ENCODE results near the gene BHLHE23.

The BHLHE23 gene

GRCh38 chr20:63016514-63017075 lies 9.8 kb upstream of the BHLHE23 start:
- TF ChIP-seq EGR1 (IDR thresholded peaks at IDR 0.05) (no peak), TCF12 (IDR thresholded peaks at IDR 0.05; ENCODE audit: low read depth) (no peak), MAX (IDR thresholded peaks at IDR 0.05) (0 out of 2 replicates have a peak, but pooled peaks have one; percentile 22)

GRCh38 chr20:63015662-63016361 lies 9.0 kb upstream of the BHLHE23 start:
- TF ChIP-seq TCF12 (IDR thresholded peaks at IDR 0.05; ENCODE audit: low read depth): no peak
- TF ChIP-seq EGR1 (IDR thresholded peaks at IDR 0.05): no peak

DNA sequence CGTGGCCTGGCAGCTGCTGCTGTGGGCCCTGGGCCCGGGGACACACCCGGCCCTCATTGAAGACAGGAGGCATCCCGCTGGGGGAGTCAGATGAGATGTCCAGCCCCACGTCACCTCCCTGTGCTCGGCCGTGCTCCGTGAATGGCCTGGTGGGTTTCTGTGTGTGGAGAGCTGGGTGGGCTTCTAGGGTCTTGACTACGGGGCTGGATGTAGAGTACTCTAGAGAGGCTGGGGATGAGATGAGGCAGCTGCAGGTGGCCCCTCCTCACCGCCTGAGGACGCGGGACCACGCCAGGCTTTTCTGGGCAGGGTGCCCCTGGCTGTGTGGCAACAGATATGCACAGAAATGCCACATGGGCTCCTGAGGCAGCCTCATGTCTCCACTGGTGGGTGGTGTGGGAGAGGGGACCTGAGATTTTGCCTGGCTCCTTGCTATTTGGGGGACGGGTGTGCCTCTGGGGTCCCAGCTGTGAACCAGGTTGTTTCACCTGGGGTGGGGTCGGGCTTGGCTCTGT lies 8.4 kb upstream of the BHLHE23 start:
- TF ChIP-seq RAD21 (IDR thresholded peaks at IDR 0.05; ENCODE audit: low read depth) (no peak), TCF12 (IDR thresholded peaks at IDR 0.05; ENCODE audit: low read depth) (no peak), TEAD4 (IDR thresholded peaks at IDR 0.05) (no peak), NFIC (IDR thresholded peaks at IDR 0.05) (no peak), EGR1 (IDR thresholded peaks at IDR 0.05) (no peak), ZBTB7A (IDR thresholded peaks at IDR 0.05; ENCODE audit: low read depth) (no peak), FOXM1 (IDR thresholded peaks at IDR 0.05; ENCODE audit: borderline replicate concordance, low read depth) (no peak)

- TF ChIP-seq CREB1 (IDR thresholded peaks at IDR 0.05; ENCODE audit: low read depth): no peak
- no peak for TF ChIP-seq REST (IDR thresholded peaks at IDR 0.05; ENCODE audit: low read depth)
- no peak for TF ChIP-seq RAD21 (IDR thresholded peaks at IDR 0.05; ENCODE audit: low read depth)
- no peak for TF ChIP-seq TAF1 (IDR thresholded peaks at IDR 0.05; ENCODE audit: low read depth)
- no peak for TF ChIP-seq TCF12 (IDR thresholded peaks at IDR 0.05; ENCODE audit: low read depth)
- TF ChIP-seq EGR1 (IDR thresholded peaks at IDR 0.05): no peak
- TF ChIP-seq, protein P1, sequence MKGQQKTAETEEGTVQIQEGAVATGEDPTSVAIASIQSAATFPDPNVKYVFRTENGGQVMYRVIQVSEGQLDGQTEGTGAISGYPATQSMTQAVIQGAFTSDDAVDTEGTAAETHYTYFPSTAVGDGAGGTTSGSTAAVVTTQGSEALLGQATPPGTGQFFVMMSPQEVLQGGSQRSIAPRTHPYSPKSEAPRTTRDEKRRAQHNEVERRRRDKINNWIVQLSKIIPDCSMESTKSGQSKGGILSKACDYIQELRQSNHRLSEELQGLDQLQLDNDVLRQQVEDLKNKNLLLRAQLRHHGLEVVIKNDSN (IDR thresholded peaks at IDR 0.05): no peak
- no peak for TF ChIP-seq NFIC (IDR thresholded peaks at IDR 0.05)
- TF ChIP-seq TEAD4 (IDR thresholded peaks at IDR 0.05): no peak
- TF ChIP-seq EP300 (IDR thresholded peaks at IDR 0.05; ENCODE audit: borderline replicate concordance): no peak
- no peak for TF ChIP-seq YY1 (IDR thresholded peaks at IDR 0.05; ENCODE audit: low read depth)
- TF ChIP-seq ZBTB7A (IDR thresholded peaks at IDR 0.05; ENCODE audit: low read depth): no peak
- no peak for TF ChIP-seq CEBPB (IDR thresholded peaks at IDR 0.05)
- TF ChIP-seq MAX (IDR thresholded peaks at IDR 0.05): no peak
- no peak for TF ChIP-seq FOXM1 (IDR thresholded peaks at IDR 0.05; ENCODE audit: borderline replicate concordance, low read depth)
Measured at GRCh38 chr20:63014710-63015109, 7.9 kb upstream of the BHLHE23 start.

DNA sequence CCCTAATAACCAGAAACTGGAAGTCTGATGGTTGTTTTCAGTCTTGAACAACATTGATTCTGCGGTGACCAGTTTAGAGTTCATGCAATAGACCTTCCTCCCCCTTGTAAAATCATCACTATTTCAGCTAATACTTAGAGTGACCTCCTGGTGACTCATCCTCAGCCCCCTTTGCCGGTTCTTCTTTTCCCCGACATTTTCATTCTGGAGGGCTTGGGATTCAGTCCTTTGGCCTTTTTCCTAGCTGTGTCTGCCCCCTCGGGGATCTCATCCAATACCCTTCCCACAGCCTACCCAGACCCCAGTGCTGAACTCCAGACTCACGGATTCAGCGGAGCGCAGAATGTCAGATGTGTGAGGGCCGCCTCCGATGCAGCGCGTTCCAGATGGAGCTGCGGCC lies 7.5 kb upstream of the BHLHE23 start:
- TF ChIP-seq NFIC (IDR thresholded peaks at IDR 0.05) (no peak), FOXM1 (IDR thresholded peaks at IDR 0.05; ENCODE audit: borderline replicate concordance, low read depth) (no peak)

DNA sequence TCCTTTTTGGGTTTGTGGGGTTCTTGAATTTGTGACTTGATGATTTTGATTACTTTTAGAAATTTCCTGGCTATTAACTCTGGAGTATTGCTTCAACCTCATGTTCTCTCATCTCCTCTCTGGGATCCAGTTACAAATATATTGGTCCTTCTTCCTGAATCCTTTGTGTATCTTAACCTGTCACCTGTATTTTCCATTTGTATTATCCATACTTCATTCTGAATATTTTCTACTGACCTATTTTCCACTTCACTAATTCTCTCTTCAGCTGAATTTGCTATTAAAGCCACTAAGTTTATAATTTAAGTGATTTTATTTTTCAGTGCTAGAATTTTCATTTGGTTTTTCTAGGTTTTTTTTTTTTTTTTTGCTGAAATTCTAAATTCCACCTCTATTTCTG lies 6.4 kb upstream of the BHLHE23 start:
- TF ChIP-seq CEBPB (IDR thresholded peaks at IDR 0.05) (no peak), YY1 (IDR thresholded peaks at IDR 0.05; ENCODE audit: low read depth) (no peak), CREB1 (IDR thresholded peaks at IDR 0.05; ENCODE audit: low read depth) (no peak), ZBTB7A (IDR thresholded peaks at IDR 0.05; ENCODE audit: low read depth) (no peak), RAD21 (IDR thresholded peaks at IDR 0.05; ENCODE audit: low read depth) (no peak), EGR1 (IDR thresholded peaks at IDR 0.05) (no peak), REST (IDR thresholded peaks at IDR 0.05; ENCODE audit: low read depth) (no peak), FOXM1 (IDR thresholded peaks at IDR 0.05; ENCODE audit: borderline replicate concordance, low read depth) (no peak), MAX (IDR thresholded peaks at IDR 0.05) (no peak), NFIC (IDR thresholded peaks at IDR 0.05) (no peak), TAF1 (IDR thresholded peaks at IDR 0.05; ENCODE audit: low read depth) (no peak), EP300 (IDR thresholded peaks at IDR 0.05; ENCODE audit: borderline replicate concordance) (no peak), TCF12 (IDR thresholded peaks at IDR 0.05; ENCODE audit: low read depth) (no peak), TEAD4 (IDR thresholded peaks at IDR 0.05) (no peak)
- TF ChIP-seq, protein P1 (IDR thresholded peaks at IDR 0.05): no peak
